Osteoblast (primary cell): ENCODE results near the gene KRTAP9-3. TPM values are rescaled to one million over a fixed set of nuclear protein-coding genes. Genes with fewer than 3 reads are reported as not detected.
"Not testable (repeated sequence)": the region's sequence is repeated elsewhere in the genome, so short reads cannot be mapped to it uniquely, and the experiment has no call there.

Experiments used
- DNase-seq: peaks from one replicate; pipeline ENCODE4 v3.0.0; 2011; ENCODE audit warnings: low spot score, mixed read lengths; ENCODE audit not compliant: insufficient read length; ENCODE audit errors: missing footprints
- H2AFZ ChIP-seq: 2 replicates; pipeline ENCODE4 v1.6.0; 2011; ENCODE audit warnings: mild to moderate bottlenecking, low read length
- H3K27ac ChIP-seq: 2 replicates; pipeline ENCODE4 v1.5.1; 2011; ENCODE audit warnings: mild to moderate bottlenecking, low read depth, low read length, moderate library complexity
- H3K27me3 ChIP-seq: 2 replicates; pipeline ENCODE4 v1.6.0; 2012; ENCODE audit warnings: mild to moderate bottlenecking, control low read depth, inconsistent platforms, low read length, moderate library complexity; ENCODE audit not compliant: insufficient read depth
- H3K36me3 ChIP-seq: 2 replicates; pipeline ENCODE4 v1.5.1; 2011; ENCODE audit warnings: mild to moderate bottlenecking, low read length, control low read depth, moderate library complexity; ENCODE audit not compliant: insufficient read depth
- H3K4me1 ChIP-seq: 2 replicates; pipeline ENCODE4 v1.5.1; 2011; ENCODE audit warnings: mild to moderate bottlenecking, low read length, control low read depth, moderate library complexity; ENCODE audit not compliant: insufficient read depth
- H3K4me2 ChIP-seq: 2 replicates; pipeline ENCODE4 v1.6.0; 2011; ENCODE audit warnings: mild to moderate bottlenecking, low read length; ENCODE audit not compliant: insufficient read depth
- H3K4me3 ChIP-seq: fragments of 200-600 bp; sonication (generic); 3 replicates; pipeline ENCODE4 v1.5.1; 2012; ENCODE audit warnings: mild to moderate bottlenecking, low read length, inconsistent platforms; ENCODE audit not compliant: insufficient read depth
- H3K79me2 ChIP-seq: 2 replicates; pipeline ENCODE4 v1.6.0; 2012; ENCODE audit warnings: mild to moderate bottlenecking, low read length, control low read depth, inconsistent platforms; ENCODE audit not compliant: insufficient read depth
- H3K9me3 ChIP-seq: 2 replicates; pipeline ENCODE4 v1.5.1; 2011; ENCODE audit warnings: low read depth, low read length, control low read depth
- H4K20me1 ChIP-seq: 2 replicates; pipeline ENCODE4 v1.6.0; 2012; ENCODE audit warnings: mild to moderate bottlenecking, low read length, control low read depth; ENCODE audit not compliant: insufficient read depth
- CTCF ChIP-seq: IDR thresholded peaks from 2 replicates; pipeline ENCODE4 v1.5.1; 2011; ENCODE audit warnings: mild to moderate bottlenecking, low read depth, low read length, moderate library complexity; ENCODE audit errors: extremely low read depth
- total RNA-seq: library from RNA; depleted of rRNA; stranded (reverse); fragments of >200 nt; gene quantifications from 2 replicates; pipeline ENCODE4 v1.2.3, GENCODE V29; 2012

Gene KRTAP9-3
- total RNA-seq, 1 donor: not detected

DNA sequence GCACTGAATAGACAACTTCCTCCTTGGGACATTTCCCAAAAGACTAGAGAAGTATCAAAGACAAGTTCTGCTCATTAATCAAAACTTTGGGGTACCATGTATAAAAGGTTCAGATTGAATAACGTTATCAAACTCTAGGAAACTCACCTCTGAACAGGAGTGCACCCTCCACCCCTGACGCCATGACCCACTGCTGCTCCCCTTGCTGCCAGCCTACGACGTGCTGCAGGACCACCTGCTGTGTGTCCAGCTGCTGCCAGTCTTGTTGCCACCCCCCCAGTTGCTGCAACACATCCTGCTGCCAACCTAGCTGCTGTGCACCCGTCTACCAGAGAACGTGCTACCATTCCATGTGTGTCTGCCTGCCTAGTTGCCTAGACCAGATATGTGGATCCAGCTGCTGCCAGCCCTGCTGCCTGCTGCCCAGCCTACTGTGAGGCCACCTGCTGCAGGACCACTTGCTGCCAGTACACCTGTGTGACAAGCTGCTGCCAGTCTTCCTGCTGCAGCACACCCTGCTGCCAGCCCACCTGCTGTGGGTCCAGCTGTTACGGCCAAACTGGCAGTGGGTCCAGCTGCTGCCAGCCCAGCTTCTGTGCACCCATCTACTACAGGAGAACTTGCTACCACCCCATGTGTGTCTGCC lies 19.6 kb upstream of the KRTAP9-3 start:
- no peaks in the 10 kb centered on the region for H3K27me3 ChIP-seq
- H3K9me3 ChIP-seq: no peaks in the 10 kb centered on the region
- H3K4me2 ChIP-seq: no peak overlapping the region
- H4K20me1 ChIP-seq: no peaks in the 10 kb centered on the region
- H2AFZ ChIP-seq: no peak overlapping the region
- no peak overlapping the region for H3K27ac ChIP-seq
- no peak overlapping the region for H3K4me3 ChIP-seq
- TF ChIP-seq CTCF: no peak
- no peaks in the 10 kb centered on the region for H3K79me2 ChIP-seq
- peaks cover 5% of the 10 kb centered on the region for H3K4me1 ChIP-seq
- no peak for DNase-seq
- H3K36me3 ChIP-seq: no peaks in the 10 kb centered on the region

DNA sequence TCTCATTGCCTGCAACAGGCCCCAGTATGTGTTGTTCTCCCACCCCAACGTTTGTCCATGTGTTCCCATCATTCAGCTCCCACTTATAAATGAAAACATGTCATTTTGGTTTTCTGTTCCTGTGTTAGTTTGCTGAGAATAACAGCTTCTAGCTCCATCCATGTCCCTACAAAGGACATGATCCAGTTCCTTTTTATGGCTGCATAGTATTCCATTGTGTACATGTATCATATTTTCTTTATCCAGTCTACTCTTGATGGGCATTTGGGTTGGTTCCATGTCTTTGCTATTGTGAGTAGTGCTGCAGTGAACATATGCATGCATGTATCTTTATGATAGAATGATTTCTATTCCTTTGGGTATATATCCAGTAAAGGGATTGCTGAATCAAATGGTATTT lies 16.6 kb upstream of the KRTAP9-3 start:
- H3K4me1 ChIP-seq: peaks cover 5% of the 10 kb centered on the region
- DNase-seq: no peak
- H2AFZ ChIP-seq: no peak overlapping the region
- H3K27me3 ChIP-seq: no peaks in the 10 kb centered on the region
- no peak for TF ChIP-seq CTCF
- H3K79me2 ChIP-seq: no peaks in the 10 kb centered on the region
- H4K20me1 ChIP-seq: no peaks in the 10 kb centered on the region
- no peak overlapping the region for H3K27ac ChIP-seq
- H3K9me3 ChIP-seq: no peaks in the 10 kb centered on the region
- no peaks in the 10 kb centered on the region for H3K36me3 ChIP-seq
- H3K4me2 ChIP-seq: no peak overlapping the region
- no peak overlapping the region for H3K4me3 ChIP-seq

- TF ChIP-seq CTCF: no peak
These were observed 8.4 kb upstream of the KRTAP9-3 start for GRCh38 chr17:41223821-41224220.

DNA sequence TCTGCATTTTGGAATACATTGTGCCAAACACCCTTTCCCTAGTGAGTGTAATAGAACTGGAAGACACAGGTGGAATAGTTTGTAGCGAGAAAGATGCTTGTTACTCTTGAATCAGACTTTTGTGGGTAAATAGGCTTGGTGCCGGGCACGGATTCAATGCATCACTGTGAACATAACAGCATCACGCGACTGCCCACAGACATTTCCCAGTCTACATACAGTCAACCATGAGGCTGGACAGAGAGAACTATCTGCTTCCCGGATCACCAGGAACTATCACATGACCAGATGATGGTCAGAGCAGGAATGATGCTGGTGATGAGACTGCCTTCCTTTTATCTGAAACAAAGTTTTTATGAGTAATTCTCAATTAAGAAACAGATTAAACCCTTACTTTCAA lies 6.2 kb upstream of the KRTAP9-3 start:
- no peak overlapping the region for H3K27ac ChIP-seq
- no peak overlapping the region for H3K4me3 ChIP-seq
- H4K20me1 ChIP-seq: no peaks in the 10 kb centered on the region
- TF ChIP-seq CTCF: no peak
- no peaks in the 10 kb centered on the region for H3K27me3 ChIP-seq
- no peaks in the 10 kb centered on the region for H3K79me2 ChIP-seq
- no peak for DNase-seq
- H3K4me1 ChIP-seq: peaks cover 6% of the 10 kb centered on the region
- no peak overlapping the region for H3K4me2 ChIP-seq
- H2AFZ ChIP-seq: no peak overlapping the region
- H3K36me3 ChIP-seq: no peaks in the 10 kb centered on the region
- no peaks in the 10 kb centered on the region for H3K9me3 ChIP-seq

More at GRCh38 chr17:41223821-41224220, 8.4 kb upstream of the KRTAP9-3 start:
- Histone ChIP-seq H3K9me3 (no peaks in the 10 kb centered on the region), H3K27ac (no peak overlapping the region), H3K4me3 (no peak overlapping the region), H3K36me3 (no peaks in the 10 kb centered on the region), H2AFZ (peak overlapping the region; percentile 4), H3K4me1 (peaks cover 6% of the 10 kb centered on the region), H3K27me3 (no peaks in the 10 kb centered on the region), H4K20me1 (no peaks in the 10 kb centered on the region), H3K79me2 (no peaks in the 10 kb centered on the region), H3K4me2 (no peak overlapping the region)
- no peak for DNase-seq

DNA sequence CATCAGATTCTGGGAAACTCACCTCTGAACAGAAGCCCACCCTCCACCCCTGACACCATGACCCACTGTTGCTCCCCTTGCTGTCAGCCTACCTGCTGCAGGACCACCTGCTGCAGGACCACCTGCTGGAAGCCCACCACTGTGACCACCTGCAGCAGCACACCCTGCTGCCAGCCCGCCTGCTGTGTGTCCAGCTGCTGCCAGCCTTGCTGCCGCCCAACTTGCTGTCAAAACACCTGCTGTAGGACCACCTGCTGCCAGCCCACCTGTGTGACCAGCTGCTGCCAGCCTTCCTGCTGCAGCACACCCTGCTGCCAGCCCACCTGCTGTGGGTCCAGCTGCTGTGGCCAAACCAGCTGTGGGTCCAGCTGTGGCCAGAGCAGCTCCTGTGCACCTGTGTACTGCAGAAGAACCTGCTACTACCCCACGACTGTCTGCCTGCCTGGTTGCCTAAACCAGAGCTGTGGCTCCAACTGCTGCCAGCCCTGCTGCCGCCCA lies 5.6 kb upstream of the KRTAP9-3 start, which contains the start of gene KRTAP9-2:
KRTAP9-2 (plus strand) TSS at position 51 of the 498 bp plus-strand sequence; CDS start at position 58, 7 bp downstream.
- not testable (repeated sequence) for H2AFZ ChIP-seq, H3K9me3 ChIP-seq, H3K4me3 ChIP-seq, H3K36me3 ChIP-seq, H3K4me2 ChIP-seq, H3K4me1 ChIP-seq, DNase-seq, H3K79me2 ChIP-seq, H3K27me3 ChIP-seq, H3K27ac ChIP-seq, H4K20me1 ChIP-seq
